GM18498 (cell line): ENCODE data around the gene LRRC56.

Source experiments
- ATAC-seq: cut with Tn5 transposase; IDR thresholded peaks from one replicate; pipeline ENCODE4 v1.9.1; 2021; ENCODE audit warnings: mild to moderate bottlenecking, moderate library complexity; ENCODE audit not compliant: unreplicated experiment

LRRC56 gene

DNA sequence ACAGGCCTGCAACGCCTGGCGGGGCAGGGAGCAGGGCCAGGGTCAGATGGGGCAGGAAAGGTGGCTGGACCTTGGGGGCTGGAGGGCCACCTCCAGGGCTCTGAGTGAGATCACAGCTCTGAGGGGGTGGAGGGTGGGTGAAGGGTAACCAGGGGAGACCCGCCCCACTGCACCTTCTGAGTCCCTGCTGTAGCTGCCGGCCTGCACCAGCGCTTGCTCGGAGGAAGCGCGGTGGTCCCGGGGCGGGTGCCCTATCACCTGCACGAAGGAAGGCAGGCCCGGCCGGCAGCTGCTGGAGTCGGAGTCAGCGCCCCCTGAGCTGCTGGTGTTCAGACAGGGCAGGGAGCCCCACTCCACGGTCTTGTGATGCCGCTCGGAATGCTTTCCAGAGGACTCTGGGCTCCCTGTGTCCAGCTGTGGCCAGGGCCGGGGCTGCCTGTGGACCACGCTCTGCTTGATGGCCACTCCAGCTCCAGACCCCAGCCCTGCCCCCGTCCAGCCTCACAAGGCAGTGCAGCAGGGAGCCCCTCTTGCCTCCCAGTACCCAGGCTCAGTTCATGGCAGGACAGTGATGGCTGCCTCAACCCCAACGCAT is 19.4 kb downstream of the LRRC56 start:
- no peak for ATAC-seq

DNA sequence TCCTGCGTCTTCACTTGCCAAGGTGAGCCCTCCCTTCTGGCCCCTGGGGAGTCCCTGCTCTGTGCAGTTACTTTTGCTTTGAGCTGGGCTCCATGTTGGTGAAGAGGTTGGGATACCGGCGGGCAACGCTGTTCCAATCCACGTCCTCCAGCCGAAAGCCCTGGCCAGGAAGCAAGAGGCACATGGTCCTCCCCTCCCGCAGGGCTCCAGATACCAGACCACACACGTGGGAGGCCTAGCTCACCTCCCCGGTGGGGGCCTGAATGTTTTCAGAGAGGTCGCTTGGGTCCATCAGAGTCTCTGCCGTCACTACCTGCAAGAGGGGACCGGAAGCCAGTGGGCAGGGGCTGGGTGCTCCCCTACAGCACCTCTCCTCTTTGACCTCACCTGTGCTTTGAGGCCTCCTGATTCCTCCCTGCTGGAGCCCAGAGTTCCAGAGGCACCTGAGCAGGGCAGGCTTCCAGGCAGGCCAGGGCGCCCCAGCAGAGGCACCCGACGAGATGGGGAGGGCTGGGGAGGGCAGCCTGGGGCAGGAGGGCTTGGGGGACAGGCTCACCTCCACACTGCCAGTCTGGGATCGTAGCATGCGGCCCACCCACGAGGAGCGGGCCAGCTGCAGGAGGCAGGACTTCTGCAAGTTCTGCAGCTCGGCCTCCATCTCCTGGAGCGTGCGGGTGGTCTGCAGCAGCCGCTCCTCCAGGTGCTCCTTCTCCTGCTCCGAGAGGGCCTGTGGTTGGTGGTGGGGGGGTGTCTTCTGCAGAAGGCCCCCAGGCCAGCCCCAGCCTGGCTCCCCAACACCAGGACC is 20.2 kb downstream of the LRRC56 start:
- ATAC-seq: no peak

DNA sequence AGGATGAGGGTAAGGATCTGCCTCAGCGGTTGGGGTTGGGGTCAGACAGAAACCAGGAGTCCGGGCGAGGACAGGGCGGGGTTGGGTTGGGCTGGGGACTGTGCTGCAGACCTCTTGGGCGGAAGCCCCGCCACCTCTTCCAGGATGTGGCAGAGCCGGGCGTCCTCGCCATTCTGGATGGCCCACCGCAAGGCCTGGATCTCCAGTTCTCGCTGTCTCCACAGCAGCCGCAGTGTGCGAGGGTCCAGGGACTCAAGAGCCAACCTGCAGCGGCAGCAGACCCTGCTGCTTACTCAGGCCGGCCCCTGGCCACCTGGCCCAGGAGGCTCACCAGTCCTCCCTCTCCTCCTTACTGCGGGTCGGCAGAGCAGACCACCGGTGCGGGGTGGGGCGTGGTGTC is 21.2 kb downstream of the LRRC56 start:
- no peak for ATAC-seq

DNA sequence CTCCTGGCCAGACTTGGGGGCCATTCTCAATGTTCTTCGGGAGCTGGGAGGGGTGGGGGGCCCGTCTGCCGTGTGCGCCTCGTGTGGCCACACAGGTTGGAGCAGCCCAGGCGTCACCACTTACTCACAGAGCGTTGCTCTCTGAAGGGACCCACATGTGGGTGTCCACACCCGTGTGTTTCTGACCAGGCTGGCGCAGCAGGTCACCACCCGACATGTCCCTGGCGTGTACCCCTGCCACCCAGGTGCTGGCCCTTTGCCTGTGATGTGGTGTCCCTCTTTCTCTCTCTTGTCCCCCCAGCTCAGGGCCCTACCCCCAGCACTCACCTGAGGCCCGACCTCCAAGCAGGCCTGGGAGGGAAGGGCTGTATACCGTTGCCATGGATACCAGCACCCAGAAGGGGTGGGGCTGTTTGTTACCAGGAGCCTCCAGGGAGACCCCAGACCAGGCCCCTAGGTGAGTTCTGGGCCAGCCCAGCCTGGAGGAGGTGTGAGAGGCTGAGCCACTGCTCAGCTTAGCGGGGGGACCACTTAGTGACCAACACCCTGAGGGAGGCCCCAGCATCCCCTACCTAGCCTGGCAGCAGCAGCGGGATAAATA is 21.8 kb downstream of the LRRC56 start:
- ATAC-seq: no peak

DNA sequence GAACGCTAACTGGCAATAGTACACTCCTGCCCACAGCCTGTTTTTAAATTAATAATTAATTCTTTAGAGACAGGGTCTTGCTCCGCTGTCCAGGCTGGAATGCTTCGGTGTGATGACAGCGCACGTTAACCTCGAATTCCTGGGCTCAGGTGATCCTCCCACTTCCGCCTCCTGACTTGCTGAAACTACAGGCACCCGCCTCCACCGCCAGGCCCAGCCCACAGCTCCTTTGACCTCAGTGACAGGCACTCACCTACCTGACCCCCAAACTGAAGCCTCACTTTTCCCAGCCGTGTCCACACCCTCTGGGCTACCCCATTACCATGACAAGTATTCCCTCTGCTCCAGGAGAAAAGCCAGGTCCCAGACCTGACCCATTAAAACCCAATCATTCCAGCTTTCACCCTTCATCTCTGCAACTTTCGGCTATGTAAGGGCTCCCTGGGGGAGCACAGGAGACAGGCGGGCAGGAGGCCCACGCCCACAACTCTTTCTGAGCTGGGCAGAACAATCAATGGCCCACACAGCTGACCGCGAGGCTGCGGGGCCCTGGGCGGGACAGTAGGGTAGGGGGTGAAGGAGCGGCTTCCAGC is 22.5 kb downstream of the LRRC56 start:
- no peak for ATAC-seq

DNA sequence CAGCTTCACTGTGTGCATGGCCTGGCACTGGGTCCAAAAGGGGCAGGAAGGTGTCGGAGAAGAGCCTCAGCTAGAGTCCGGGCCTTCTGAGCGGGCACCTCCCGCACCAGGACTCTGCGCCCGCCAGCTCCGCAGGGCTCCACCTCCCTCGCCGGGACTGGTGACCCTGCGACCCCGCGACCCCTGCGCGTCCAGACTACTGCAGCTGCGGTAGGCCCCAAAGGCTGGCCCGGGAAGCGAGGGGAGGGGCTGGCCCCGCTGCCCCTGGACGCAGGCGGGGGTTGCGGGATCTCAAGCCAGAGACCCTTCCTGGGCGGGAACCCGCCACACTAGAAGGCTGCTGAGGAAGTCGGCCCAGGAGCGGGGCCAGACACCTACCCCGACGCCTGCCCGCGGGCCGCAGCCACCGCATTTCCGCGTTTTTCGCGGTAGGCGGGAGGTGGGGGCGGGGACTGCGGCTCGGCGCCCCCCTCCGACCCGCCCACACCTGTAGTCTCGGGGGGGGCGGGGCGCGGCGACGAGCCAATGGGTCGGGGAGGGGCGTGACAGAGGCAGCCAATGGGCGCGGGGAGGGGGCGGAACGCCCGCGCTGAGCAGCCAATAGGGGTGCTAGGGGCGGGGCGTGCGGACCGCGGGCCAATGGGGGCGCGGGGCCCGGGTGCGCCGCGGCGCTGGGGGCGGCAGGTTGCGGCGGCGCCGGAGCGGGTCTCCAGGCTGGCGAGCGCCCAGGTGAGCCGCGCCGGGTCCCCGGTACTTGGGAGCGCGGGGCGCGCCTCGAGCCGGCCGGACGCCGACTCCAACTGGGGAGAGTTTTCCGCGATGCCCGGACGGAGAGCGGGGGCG is 23.2 kb downstream of the LRRC56 start, which contains the start of the genes LMNTD2 and RASSF7:
Gene LMNTD2 (minus strand): TSS at position 434 of the 843 bp plus-strand sequence. CDS start 22 bp downstream, at position 412.
Gene RASSF7 (plus strand): TSS at position 666 of the 843 bp plus-strand sequence. CDS start 799 bp downstream, outside the sequence.
- ATAC-seq: peak; percentile 81

DNA sequence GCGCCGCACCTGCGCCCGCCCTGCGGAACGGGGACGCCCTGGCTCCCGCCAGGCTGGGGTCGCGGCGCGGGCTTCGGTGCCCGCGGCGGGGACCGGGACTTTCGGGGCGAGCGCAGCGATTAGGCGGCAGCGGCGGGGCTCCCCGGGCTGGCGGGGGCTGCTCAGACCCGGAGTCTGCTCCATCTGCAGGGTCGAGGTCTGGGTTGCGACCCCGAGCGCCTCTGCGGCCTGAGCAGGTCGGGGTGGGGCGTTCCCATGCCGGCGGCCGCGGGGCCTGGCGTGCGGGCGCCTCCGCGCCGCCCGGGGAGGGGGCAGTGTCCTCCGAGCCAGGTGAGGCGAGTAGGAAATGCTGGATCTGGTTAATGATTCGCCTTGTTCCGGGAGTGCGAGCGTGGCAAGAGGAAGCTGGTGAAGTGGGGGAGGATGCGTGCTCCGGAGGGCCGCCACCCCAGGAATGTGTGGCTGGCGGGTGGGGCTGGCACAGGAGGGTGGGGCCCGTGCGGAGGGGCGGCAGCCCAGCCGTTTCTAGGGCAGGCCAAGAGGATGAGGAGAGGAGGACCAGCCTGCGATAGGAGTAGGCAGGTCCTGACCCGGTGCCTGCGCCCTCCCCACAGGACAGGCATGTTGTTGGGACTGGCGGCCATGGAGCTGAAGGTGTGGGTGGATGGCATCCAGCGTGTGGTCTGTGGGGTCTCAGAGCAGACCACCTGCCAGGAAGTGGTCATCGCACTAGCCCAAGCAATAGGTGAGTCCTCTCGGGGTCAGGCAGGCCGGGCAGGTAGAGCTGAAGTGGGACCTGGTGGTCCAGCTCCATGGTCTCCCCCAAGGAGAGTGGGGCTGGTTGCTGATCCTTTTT is 24.0 kb downstream of the LRRC56 start:
- ATAC-seq: peak; percentile 15

DNA sequence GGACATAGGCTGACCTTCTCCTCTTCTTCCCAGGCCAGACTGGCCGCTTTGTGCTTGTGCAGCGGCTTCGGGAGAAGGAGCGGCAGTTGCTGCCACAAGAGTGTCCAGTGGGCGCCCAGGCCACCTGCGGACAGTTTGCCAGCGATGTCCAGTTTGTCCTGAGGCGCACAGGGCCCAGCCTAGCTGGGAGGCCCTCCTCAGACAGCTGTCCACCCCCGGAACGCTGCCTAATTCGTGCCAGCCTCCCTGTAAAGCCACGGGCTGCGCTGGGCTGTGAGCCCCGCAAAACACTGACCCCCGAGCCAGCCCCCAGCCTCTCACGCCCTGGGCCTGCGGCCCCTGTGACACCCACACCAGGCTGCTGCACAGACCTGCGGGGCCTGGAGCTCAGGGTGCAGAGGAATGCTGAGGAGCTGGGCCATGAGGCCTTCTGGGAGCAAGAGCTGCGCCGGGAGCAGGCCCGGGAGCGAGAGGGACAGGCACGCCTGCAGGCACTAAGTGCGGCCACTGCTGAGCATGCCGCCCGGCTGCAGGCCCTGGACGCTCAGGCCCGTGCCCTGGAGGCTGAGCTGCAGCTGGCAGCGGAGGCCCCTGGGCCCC is 24.8 kb downstream of the LRRC56 start:
- no peak for ATAC-seq

DNA sequence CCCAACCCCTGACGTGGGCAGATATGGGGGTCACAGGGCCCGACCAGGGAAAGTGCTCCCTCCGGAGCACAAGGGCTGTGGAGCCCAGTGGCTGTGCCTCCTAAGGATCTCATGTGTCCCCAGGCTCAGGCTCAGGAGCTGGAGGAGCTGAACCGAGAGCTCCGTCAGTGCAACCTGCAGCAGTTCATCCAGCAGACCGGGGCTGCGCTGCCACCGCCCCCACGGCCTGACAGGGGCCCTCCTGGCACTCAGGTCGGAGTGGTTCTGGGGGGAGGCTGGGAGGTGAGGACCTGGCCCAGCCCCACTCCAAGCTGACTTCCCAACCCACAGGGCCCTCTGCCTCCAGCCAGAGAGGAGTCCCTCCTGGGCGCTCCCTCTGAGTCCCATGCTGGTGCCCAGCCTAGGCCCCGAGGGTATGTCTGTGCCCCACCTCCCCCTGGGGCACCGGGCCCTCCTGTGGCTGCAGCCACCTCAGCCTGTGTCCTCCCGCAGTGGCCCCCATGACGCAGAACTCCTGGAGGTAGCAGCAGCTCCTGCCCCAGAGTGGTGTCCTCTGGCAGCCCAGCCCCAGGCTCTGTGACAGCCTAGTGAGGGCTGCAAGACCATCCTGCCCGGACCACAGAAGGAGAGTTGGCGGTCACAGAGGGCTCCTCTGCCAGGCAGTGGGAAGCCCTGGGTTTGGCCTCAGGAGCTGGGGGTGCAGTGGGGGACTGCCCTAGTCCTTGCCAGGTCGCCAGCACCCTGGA is 25.9 kb downstream of the LRRC56 start:
- ATAC-seq: no peak

DNA sequence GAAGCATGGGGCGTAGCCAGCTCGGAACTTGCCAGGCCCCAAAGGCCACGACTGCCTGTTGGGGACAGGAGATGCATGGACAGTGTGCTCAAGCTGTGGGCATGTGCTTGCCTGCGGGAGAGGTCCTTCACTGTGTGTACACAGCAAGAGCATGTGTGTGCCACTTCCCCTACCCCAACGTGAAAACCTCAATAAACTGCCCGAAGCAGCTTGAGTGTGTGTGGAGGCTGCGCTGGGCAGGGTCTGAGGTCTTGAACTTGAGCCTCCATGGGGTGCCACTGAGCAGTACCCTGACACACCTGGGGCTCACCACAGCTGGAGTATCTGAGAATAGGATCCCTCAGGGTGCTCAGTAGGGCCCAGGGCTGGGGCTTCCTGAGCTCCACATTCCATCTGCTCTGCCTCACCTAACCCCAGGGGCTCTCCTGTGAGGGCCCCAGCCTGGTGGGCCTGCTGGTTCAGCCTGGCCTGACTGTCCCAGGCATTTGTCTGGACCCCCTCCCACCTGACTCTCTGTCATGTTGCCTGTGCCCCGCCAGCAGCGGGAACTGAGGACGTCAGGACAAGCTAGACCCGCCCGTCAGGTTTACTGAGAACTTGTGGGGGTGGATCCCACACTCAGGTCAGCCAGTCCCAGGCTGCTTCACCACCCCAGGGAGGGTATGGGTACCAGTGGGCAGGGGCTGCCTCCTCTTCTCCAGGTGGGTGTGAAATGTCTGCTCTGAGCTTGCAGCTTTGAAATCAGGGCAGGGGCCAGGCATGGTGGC is 26.7 kb downstream of the LRRC56 start:
- no peak for ATAC-seq

DNA sequence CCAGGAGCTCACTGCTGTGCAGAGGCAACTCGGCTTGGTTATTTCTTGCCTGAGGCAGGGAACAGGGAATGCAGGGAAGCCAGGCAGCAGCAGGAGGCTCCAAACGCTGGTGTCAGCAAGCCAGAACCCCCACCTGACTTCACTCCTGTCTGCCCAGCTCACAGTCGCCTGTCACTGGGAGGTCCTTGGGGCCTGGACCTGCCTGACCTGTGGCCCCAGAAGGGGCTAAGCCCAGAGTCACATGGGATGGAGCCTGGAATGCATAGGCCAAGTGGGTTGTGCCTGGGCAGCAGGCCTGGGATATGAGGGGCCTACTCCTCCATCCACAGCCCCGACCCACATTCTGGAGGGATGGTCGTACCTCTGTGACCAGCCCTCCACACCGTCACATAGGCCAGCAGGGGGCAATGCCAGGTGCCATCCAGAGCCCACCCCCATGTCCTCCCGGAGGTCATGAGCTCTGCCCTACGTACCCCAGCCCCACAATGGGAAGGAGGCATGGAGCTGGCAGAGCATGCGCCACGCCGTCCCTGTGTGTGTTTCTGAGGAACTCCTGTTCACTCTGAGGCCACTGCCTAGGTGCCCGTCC is 28.7 kb downstream of the LRRC56 start:
- no peak for ATAC-seq

DNA sequence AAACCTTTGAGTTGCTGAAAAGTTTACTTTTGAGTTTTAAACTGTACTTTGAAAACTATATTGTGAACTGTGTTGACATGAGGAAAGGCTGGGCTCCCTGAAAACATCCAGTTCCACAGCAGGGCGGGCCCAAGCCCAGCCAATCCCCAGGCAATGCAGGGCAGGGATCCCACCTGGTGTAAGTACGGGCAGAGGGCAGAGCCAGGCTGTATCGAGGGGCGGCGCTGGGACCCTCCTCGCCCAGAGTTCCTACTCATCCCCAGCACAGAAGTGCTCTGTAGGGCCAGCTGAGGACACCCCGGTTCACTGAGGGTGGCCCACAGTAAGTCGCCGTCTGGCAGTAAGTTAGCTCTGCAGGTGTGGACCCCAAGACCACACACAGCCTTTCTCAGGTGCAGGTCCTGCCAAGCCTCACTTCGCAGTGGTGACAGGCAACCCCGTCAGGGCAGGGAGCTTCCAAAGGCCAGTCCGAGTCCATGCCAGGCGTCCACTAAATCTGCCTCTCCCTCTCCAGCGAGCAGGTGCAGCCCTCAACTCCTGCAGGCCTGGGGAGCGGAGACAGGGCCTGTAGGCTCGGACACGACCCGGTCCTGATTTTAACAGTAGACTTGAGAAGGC is 29.8 kb downstream of the LRRC56 start:
- no peak for ATAC-seq

DNA sequence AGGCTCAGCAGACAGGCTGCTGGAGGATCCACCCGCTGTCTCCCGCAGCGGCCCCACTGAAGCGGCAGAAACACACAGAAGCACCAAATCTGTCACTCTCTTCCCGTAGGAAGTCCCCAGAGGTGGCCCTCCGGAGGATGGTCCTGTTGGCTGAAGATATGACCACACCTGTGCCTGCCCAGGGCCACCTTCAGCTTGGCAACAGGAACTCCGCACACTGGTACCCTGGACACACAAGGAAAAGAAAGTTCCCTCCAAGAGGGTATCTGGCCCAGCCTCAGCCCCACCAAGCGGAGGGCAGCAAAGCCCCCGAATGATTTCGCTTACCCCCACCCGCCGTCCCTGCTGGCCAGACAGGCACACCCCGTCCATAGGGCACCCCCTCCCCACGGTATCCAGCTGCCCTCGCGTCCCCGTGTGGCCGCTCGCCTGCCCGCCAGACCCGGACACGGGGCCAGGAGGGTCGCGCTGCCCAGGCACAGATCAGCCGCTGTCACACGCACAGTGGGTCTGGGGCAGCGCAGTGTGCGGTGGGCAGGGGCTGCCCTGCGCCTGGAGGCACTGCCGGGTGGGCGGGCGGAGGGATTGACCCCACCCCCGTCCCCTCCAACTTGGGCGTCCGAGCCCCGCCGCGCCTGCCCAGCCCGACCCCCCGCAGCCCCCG is 30.4 kb downstream of the LRRC56 start:
- ATAC-seq: no peak

DNA sequence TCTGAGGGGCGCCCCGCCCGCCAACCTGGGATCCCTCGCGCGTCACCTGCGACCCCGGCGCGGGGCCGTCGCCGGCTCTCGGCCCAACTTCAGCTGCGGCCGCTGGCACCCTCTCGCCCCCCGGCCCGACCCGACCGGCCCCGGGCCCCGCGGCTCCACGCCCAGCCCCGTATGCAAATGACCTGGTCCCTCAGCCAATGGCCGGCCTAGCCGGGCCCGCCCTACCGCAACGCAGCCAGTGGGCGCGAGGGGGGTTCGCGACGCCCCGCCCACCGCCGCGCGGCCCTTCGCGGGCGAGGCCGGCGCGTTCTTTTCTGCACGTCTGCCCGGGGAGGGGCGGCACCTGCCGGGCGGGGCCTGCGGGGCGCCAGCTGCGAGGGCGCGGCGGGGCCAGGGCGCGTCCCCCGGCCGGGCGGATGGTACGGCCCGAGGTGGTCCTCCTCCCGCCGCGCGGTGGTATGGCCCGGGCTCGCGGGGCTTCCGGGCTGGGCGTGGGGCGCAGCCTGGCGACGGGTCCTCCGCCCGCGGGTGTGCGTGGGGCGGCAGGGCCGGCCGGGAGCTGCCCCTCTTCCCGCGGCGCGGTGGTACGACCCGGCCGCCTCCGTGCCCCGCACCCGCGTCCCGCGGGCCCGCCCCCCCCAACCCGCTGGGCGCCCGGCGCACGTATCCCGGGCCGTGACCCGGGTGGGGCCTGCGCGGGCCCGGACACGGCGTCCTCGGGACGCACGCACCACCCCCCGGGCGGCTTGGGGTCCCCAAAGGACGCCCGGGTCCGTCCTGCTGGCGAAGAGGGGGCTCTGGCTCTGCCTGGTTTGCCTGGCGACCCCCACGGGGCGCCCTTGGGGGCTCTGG is 31.2 kb downstream of the LRRC56 start:
- peak; percentile 87 for ATAC-seq

DNA sequence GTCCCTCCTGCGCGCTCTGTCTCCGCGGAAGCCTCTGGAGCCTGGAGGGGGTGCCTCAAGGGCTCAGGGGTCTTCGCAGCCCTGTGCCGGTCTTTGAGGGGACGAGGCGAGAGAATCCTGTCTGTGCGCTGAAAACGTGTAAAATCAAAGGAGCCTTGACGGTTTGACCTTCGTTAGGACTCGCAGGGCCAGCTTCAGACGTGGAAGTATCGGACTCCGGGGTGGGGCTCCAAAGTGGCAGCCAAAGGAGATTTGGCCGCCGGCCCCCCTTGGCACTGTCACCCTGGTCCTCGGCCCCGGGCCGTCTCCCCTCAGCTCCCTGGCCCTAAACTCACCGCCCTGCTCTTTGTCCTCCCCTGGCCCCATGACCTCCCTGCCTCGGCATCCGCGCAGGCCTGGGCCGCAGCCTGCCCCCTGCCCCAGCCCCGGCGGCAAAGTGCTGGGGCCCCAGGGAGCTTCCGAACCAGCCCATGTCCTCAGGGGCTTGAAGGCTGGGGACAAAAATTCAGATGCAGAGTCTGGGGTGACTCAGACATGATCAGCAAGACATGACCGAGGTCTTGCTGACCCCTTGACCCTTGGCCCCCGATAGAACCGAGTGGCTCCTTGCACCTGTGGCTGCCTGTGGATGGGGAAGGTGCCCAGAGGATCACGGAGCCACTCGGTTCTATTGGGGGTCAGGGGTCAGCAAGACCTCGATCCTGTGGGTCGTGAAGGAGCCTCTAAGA is 32.0 kb downstream of the LRRC56 start:
- no peak for ATAC-seq
